Retinal pigment epithelial cell (primary cell): ENCODE results near the gene ELOVL5.

ENCODE experiments used
- DNase-seq: peaks from one replicate; pipeline ENCODE4 v3.0.0-alpha.2; 2010; ENCODE audit warnings: low read depth
- H3K4me3 ChIP-seq: 2 replicates; pipeline ENCODE4 v1.5.1; 2011; ENCODE audit warnings: mild to moderate bottlenecking, low read length, control low read depth, moderate library complexity
- CTCF ChIP-seq: conservative IDR thresholded peaks from 2 replicates; pipeline ENCODE4 v1.5.1; 2011; ENCODE audit warnings: low read depth, low read length, control low read depth, inconsistent platforms

Gene ELOVL5

GRCh38 chr6:53301801-53302537 is 46.8 kb downstream of the ELOVL5 start:
- no peak for TF ChIP-seq CTCF
- DNase-seq: no peak
- no peak overlapping the region for H3K4me3 ChIP-seq

GRCh38 chr6:53300656-53301551 is 47.8 kb downstream of the ELOVL5 start:
- TF ChIP-seq CTCF: no peak
- H3K4me3 ChIP-seq: no peak overlapping the region
- DNase-seq: peak; percentile 73

- TF ChIP-seq CTCF: no peak
- no peak overlapping the region for H3K4me3 ChIP-seq
- DNase-seq: no peak
Measured at GRCh38 chr6:53299331-53300005, 49.3 kb downstream of the ELOVL5 start.

GRCh38 chr6:53297004-53297403 is 51.7 kb downstream of the ELOVL5 start:
- no peak for TF ChIP-seq CTCF
- no peak for DNase-seq
- H3K4me3 ChIP-seq: no peak overlapping the region

GRCh38 chr6:53295176-53295575 is 53.6 kb downstream of the ELOVL5 start:
- no peak for TF ChIP-seq CTCF
- H3K4me3 ChIP-seq: no peak overlapping the region
- DNase-seq: no peak

- TF ChIP-seq CTCF: no peak
- no peak overlapping the region for H3K4me3 ChIP-seq
- no peak for DNase-seq
Measured at GRCh38 chr6:53294611-53295010, 54.1 kb downstream of the ELOVL5 start.
